HG03135 (cell line): ENCODE results near the gene FSTL4.

Experiments
- ATAC-seq: cut with Tn5 transposase; IDR thresholded peaks from one replicate; pipeline ENCODE4 v1.9.1; 2021; ENCODE audit warnings: mild to moderate bottlenecking, moderate library complexity; ENCODE audit not compliant: unreplicated experiment

FSTL4 gene

GRCh38 chr5:133520991-133521706 lies 91.2 kb downstream of the FSTL4 start:
- no peak for ATAC-seq

- ATAC-seq: no peak
Measured at GRCh38 chr5:133520062-133520461, 92.3 kb downstream of the FSTL4 start.

GRCh38 chr5:133519191-133519590 lies 93.2 kb downstream of the FSTL4 start:
- ATAC-seq: no peak

- no peak for ATAC-seq
Measured at GRCh38 chr5:133514456-133514855, 97.9 kb downstream of the FSTL4 start.

- no peak for ATAC-seq
Measured at GRCh38 chr5:133512896-133513295, 99.4 kb downstream of the FSTL4 start.

GRCh38 chr5:133511653-133512235 lies 100.6 kb downstream of the FSTL4 start:
- no peak for ATAC-seq

- no peak for ATAC-seq
Measured at GRCh38 chr5:133510634-133511262, 101.6 kb downstream of the FSTL4 start.

- no peak for ATAC-seq
Measured at GRCh38 chr5:133509742-133510079, 102.6 kb downstream of the FSTL4 start.

- no peak for ATAC-seq
Measured at GRCh38 chr5:133508845-133509741, 103.2 kb downstream of the FSTL4 start.

- ATAC-seq: no peak
Measured at GRCh38 chr5:133508331-133508730, 104.0 kb downstream of the FSTL4 start.

- no peak for ATAC-seq
Measured at GRCh38 chr5:133506181-133506580, 106.2 kb downstream of the FSTL4 start.

- no peak for ATAC-seq
Measured at GRCh38 chr5:133503511-133503910, 108.8 kb downstream of the FSTL4 start.

- no peak for ATAC-seq
Measured at GRCh38 chr5:133499895-133500294, 112.4 kb downstream of the FSTL4 start.

GRCh38 chr5:133497608-133498348 lies 114.6 kb downstream of the FSTL4 start:
- ATAC-seq: no peak

- ATAC-seq: no peak
Measured at GRCh38 chr5:133496631-133497030, 115.7 kb downstream of the FSTL4 start.

GRCh38 chr5:133494923-133495246 lies 117.5 kb downstream of the FSTL4 start:
- ATAC-seq: no peak

- ATAC-seq: no peak
Measured at GRCh38 chr5:133494232-133494922, 118.0 kb downstream of the FSTL4 start.

GRCh38 chr5:133489632-133490031 lies 122.7 kb downstream of the FSTL4 start:
- no peak for ATAC-seq

GRCh38 chr5:133487093-133487492 lies 125.2 kb downstream of the FSTL4 start:
- no peak for ATAC-seq

- no peak for ATAC-seq
Measured at GRCh38 chr5:133485468-133485867, 126.9 kb downstream of the FSTL4 start.
